Fibroblast of skin of left quadriceps (primary cell): Measurements from ENCODE around the gene NXN.
"Not testable (repeated sequence)": the region's sequence is repeated elsewhere in the genome, so short reads cannot be mapped to it uniquely, and the experiment has no call there.

Experiments
- DNase-seq, 2 experiments: peaks; one replicate each; pipeline ENCODE4 v3.0.0-alpha.2; 2013; ENCODE audit warnings: low read depth in 2 of 2

Gene NXN

GRCh38 chr17:887551-888209, 91.9 kb downstream of the NXN start:
- no peak for DNase-seq

GRCh38 chr17:885971-886571, 93.5 kb downstream of the NXN start:
- DNase-seq: no peak

- DNase-seq: no peak
These were observed 96.0 kb downstream of the NXN start for GRCh38 chr17:883586-883962.

- DNase-seq: no peak
These were observed 96.6 kb downstream of the NXN start for GRCh38 chr17:882827-883585.

- no peak for DNase-seq
These were observed 97.8 kb downstream of the NXN start for GRCh38 chr17:881778-882177.

GRCh38 chr17:880443-881269, 98.9 kb downstream of the NXN start:
- DNase-seq: no peak

GRCh38 chr17:879546-880442, 99.8 kb downstream of the NXN start:
- DNase-seq: no peak

- DNase-seq: no peak
These were observed 101.9 kb downstream of the NXN start for GRCh38 chr17:877630-878029.

- DNase-seq: no peak
These were observed 103.3 kb downstream of the NXN start for GRCh38 chr17:876272-876671.

- DNase-seq: not testable (repeated sequence)
These were observed 105.0 kb downstream of the NXN start for GRCh38 chr17:874590-874989.

- no peak for DNase-seq
These were observed 106.7 kb downstream of the NXN start for GRCh38 chr17:872855-873254.

- peak in 1 of 2 experiments; percentile 42 for DNase-seq
These were observed 107.6 kb downstream of the NXN start for GRCh38 chr17:871751-872519.

- DNase-seq: peak in 1 of 2 experiments; percentile 43
These were observed 109.7 kb downstream of the NXN start for GRCh38 chr17:869567-870525.

- no peak for DNase-seq
These were observed 110.5 kb downstream of the NXN start for GRCh38 chr17:869086-869485.

GRCh38 chr17:867896-868489, 111.6 kb downstream of the NXN start:
- no peak for DNase-seq

- DNase-seq: not testable (repeated sequence)
These were observed 112.3 kb downstream of the NXN start for GRCh38 chr17:867238-867637.

- DNase-seq: no peak
These were observed 112.9 kb downstream of the NXN start for GRCh38 chr17:866568-867103.

- no peak for DNase-seq
These were observed 115.3 kb downstream of the NXN start for GRCh38 chr17:864315-864714.
